H9 (cell line): ENCODE results near the gene CALCR. TPM values are rescaled to one million over a fixed set of nuclear protein-coding genes. Genes with fewer than 3 reads are reported as not detected.

Source experiments
- DNase-seq: peaks from one replicate; pipeline ENCODE4 v3.0.0-alpha.2; 2017
- H2AFZ ChIP-seq: one replicate; pipeline ENCODE4 v1.6.1; 2013; ENCODE audit warnings: mild to moderate bottlenecking, low read length, control low read depth, moderate library complexity
- H2AK5ac ChIP-seq: 2 replicates; pipeline ENCODE4 v1.6.1; 2013; ENCODE audit warnings: low read length, control low read depth, mixed read lengths; ENCODE audit not compliant: insufficient read length
- H2BK120ac ChIP-seq: one replicate; pipeline ENCODE4 v1.6.1; 2013; ENCODE audit warnings: low read depth, mild to moderate bottlenecking, low read length, control low read depth, inconsistent platforms; ENCODE audit not compliant: poor library complexity, severe bottlenecking
- H2BK12ac ChIP-seq: 2 replicates; pipeline ENCODE4 v1.6.1; 2013; ENCODE audit warnings: low read length, control low read depth, mixed read lengths, low read depth; ENCODE audit not compliant: insufficient read length
- H2BK15ac ChIP-seq: 2 replicates; pipeline ENCODE4 v1.6.1; 2013; ENCODE audit warnings: low read depth, low read length, control low read depth
- H2BK20ac ChIP-seq: one replicate; pipeline ENCODE4 v1.6.1; 2013; ENCODE audit warnings: low read depth, mild to moderate bottlenecking, low read length, control low read depth, inconsistent platforms; ENCODE audit not compliant: poor library complexity, severe bottlenecking
- H2BK5ac ChIP-seq: 2 replicates; pipeline ENCODE4 v1.6.1; 2013; ENCODE audit warnings: low read length, control low read depth, mixed read lengths; ENCODE audit not compliant: insufficient read length
- H3K14ac ChIP-seq: 2 replicates; pipeline ENCODE4 v1.6.1; 2013; ENCODE audit warnings: low read length, control low read depth; ENCODE audit not compliant: insufficient read depth
- H3K18ac ChIP-seq: 2 replicates; pipeline ENCODE4 v1.6.1; 2013; ENCODE audit warnings: low read depth, mild to moderate bottlenecking, mixed read lengths, low read length, control low read depth; ENCODE audit not compliant: insufficient read length
- H3K23ac ChIP-seq: 2 replicates; pipeline ENCODE4 v1.6.1; 2013; ENCODE audit warnings: low read length, control low read depth, mixed read lengths, low read depth; ENCODE audit not compliant: insufficient read length
- H3K23me2 ChIP-seq: 2 replicates; pipeline ENCODE4 v1.6.1; 2013; ENCODE audit warnings: low read depth, mild to moderate bottlenecking, mixed read lengths, low read length, control low read depth; ENCODE audit not compliant: insufficient read length, poor library complexity, severe bottlenecking
- H3K27ac ChIP-seq: 2 replicates; pipeline ENCODE4 v1.5.1; 2013; ENCODE audit warnings: low read length, control low read depth, mixed read lengths, low read depth; ENCODE audit not compliant: insufficient read length
- H3K27me3 ChIP-seq: 2 replicates; pipeline ENCODE4 v1.6.1; 2013; ENCODE audit warnings: low read length, control low read depth, inconsistent platforms; ENCODE audit not compliant: insufficient read depth
- H3K4ac ChIP-seq: 2 replicates; pipeline ENCODE4 v1.6.1; 2013; ENCODE audit warnings: low read depth, mild to moderate bottlenecking, control low read depth, inconsistent platforms, low read length, moderate library complexity
- H3K4me1 ChIP-seq: 2 replicates; pipeline ENCODE4 v1.6.1; 2013; ENCODE audit warnings: low read length, control low read depth, inconsistent platforms; ENCODE audit not compliant: insufficient read depth
- H3K4me2 ChIP-seq: 2 replicates; pipeline ENCODE4 v1.6.1; 2013; ENCODE audit warnings: low read length, control low read depth, mixed read lengths; ENCODE audit not compliant: insufficient read length, insufficient read depth
- H3K56ac ChIP-seq: 2 replicates; pipeline ENCODE4 v1.6.1; 2013; ENCODE audit warnings: low read depth, mild to moderate bottlenecking, mixed read lengths, low read length, control low read depth; ENCODE audit not compliant: insufficient read length
- H3K79me1 ChIP-seq: 2 replicates; pipeline ENCODE4 v1.6.1; 2013; ENCODE audit warnings: low read depth, mild to moderate bottlenecking, moderate library complexity, low read length, control low read depth, inconsistent platforms; ENCODE audit not compliant: insufficient read depth, poor library complexity, severe bottlenecking
- H3K79me2 ChIP-seq: 2 replicates; pipeline ENCODE4 v1.6.1; 2013; ENCODE audit warnings: low read length, control low read depth, inconsistent platforms; ENCODE audit not compliant: insufficient read depth
- H3K9ac ChIP-seq: 2 replicates; pipeline ENCODE4 v1.6.1; 2013; ENCODE audit warnings: low read length, control low read depth, mixed read lengths; ENCODE audit not compliant: insufficient read length; ENCODE audit errors: extremely low read depth
- H3K9me3 ChIP-seq: one replicate; pipeline ENCODE4 v1.6.1; 2013; ENCODE audit warnings: low read depth, low read length, inconsistent platforms; ENCODE audit not compliant: control insufficient read depth
- H3T11ph ChIP-seq: one replicate; pipeline ENCODE4 v1.6.1; 2013; ENCODE audit warnings: mild to moderate bottlenecking, low read length, control low read depth, inconsistent platforms
- H4K20me1 ChIP-seq: one replicate; pipeline ENCODE4 v1.6.1; 2013; ENCODE audit not compliant: control insufficient read depth, insufficient read length, insufficient read depth
- H4K5ac ChIP-seq: 2 replicates; pipeline ENCODE4 v1.6.1; 2013; ENCODE audit warnings: low read depth, mild to moderate bottlenecking, mixed read lengths, low read length, control low read depth; ENCODE audit not compliant: insufficient read length
- H4K8ac ChIP-seq: replicated peaks from 2 replicates; pipeline ENCODE4 v1.6.1; 2013; ENCODE audit warnings: low read length, control low read depth, mixed read lengths, low read depth; ENCODE audit not compliant: insufficient read length
- H4K91ac ChIP-seq: 2 replicates; pipeline ENCODE4 v1.6.1; 2013; ENCODE audit warnings: low read depth, mild to moderate bottlenecking, moderate library complexity, mixed read lengths, low read length, control low read depth; ENCODE audit not compliant: insufficient read length
- H3K27ac Mint-ChIP-seq, 3 experiments: 2 replicates in 2 of 3; 3 replicates in 1 of 3; pipeline ENCODE4 v1.8.0; 2020 to 2021; ENCODE audit warnings: mixed read lengths in 3 of 3, mild to moderate bottlenecking in 1 of 3, moderate library complexity in 1 of 3
- H3K27me3 Mint-ChIP-seq: 2 replicates; pipeline ENCODE4 v1.8.0; 2021; ENCODE audit warnings: low read depth, mild to moderate bottlenecking, moderate library complexity, mixed read lengths
- H3K36me3 Mint-ChIP-seq, 3 experiments: 2 replicates in 2 of 3; 3 replicates in 1 of 3; pipeline ENCODE4 v1.8.0; 2020 to 2021; ENCODE audit warnings: low read depth in 3 of 3, mixed read lengths in 3 of 3; ENCODE audit not compliant: insufficient read depth in 1 of 3
- H3K4me1 Mint-ChIP-seq, 2 experiments: 2 replicates each; pipeline ENCODE4 v1.8.0; 2020; ENCODE audit warnings: mixed read lengths in 2 of 2
- H3K4me3 Mint-ChIP-seq, 2 experiments: 2 replicates in 1 of 2; 3 replicates in 1 of 2; pipeline ENCODE4 v1.8.0; 2020 to 2021; ENCODE audit warnings: mild to moderate bottlenecking in 2 of 2, mixed read lengths in 2 of 2, moderate library complexity in 1 of 2
- H3K9me3 Mint-ChIP-seq, 2 experiments: 2 replicates in 1 of 2; 3 replicates in 1 of 2; pipeline ENCODE4 v1.8.0; 2020; ENCODE audit warnings: mild to moderate bottlenecking in 2 of 2, mixed read lengths in 2 of 2, moderate library complexity in 1 of 2
- CTCF ChIP-seq: fragments of 200-600 bp; sonication (generic); conservative IDR thresholded peaks from 3 replicates; pipeline ENCODE4 v1.8.0; 2021; ENCODE audit warnings: antibody characterized with exemption, mild to moderate bottlenecking
- WGBS: extraction: QIAGEN DNeasy Blood & Tissue Kit; methylation state at CpG from one replicate; pipeline ENCODE4 v1.1.7; 2013; ENCODE audit warnings: missing lambda C conversion rate, low lambda C conversion rate, mixed read lengths; ENCODE audit not compliant: insufficient read length; ENCODE audit errors: extremely low coverage; 5-methylcytosine and 5-hydroxymethylcytosine counted together
- total RNA-seq: library from RNA; stranded (reverse); gene quantifications from 2 replicates; pipeline ENCODE4 v1.2.1, GENCODE V29; 2021

The CALCR gene
- total RNA-seq, 1 experiment from 2014 or later = 0.52 TPM

DNA sequence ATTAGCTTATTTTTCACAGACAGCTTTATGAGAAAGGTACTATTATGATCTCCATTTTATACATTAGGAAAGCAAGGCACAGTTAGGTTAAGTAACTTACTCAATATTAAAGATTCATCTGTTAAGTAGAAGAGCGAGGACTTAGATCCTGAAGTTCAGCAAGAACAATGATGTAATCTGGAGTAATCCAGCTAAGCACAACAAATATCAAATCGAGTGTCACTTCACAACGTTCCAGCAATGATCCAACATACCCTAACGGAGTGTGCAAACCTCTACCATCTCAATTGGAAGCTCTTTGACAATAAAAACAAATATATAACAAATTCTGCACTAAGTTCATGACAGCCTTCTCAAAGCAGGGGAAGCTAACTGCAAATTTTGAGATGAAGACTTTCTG lies 121.3 kb downstream of the CALCR start:
- DNase-seq = no peak
- no peak overlapping the region for H3K23ac ChIP-seq

More for the DNA sequence above, 121.3 kb downstream of the CALCR start:
- Histone ChIP-seq H2BK5ac (no peak overlapping the region), H2AK5ac (no peak overlapping the region), H3K4me2 (no peak overlapping the region), H3K4ac (no peak overlapping the region), H3K27me3 (no peaks in the 10 kb centered on the region), H2BK120ac (no peak overlapping the region), H2BK15ac (no peak overlapping the region), H3K14ac (no peak overlapping the region), H4K5ac (no peak overlapping the region), H3K9ac (no peak overlapping the region), H4K91ac (no peak overlapping the region), H2AFZ (no peak overlapping the region), H4K20me1 (no peaks in the 10 kb centered on the region), H2BK20ac (no peak overlapping the region), H3K23me2 (no peaks in the 10 kb centered on the region), H3T11ph (no peak overlapping the region), H4K8ac (no peak overlapping the region), H3K79me1 (no peaks in the 10 kb centered on the region), H3K9me3 (no peaks in the 10 kb centered on the region), H2BK12ac (no peak overlapping the region), H3K27ac (no peak overlapping the region), H3K18ac (no peak overlapping the region), H3K56ac (no peak overlapping the region), H3K79me2 (no peaks in the 10 kb centered on the region), H3K4me1 (no peaks in the 10 kb centered on the region)
- H3K4me3 Mint-ChIP-seq = no peak overlapping the region
- H3K27ac Mint-ChIP-seq = no peak overlapping the region
- WGBS = no CpG with 5 or more reads among the region's 4 CpGs
- H3K36me3 Mint-ChIP-seq = no peaks in the 10 kb centered on the region
- TF ChIP-seq CTCF = no peak
- peaks cover 0 to 2% of the 10 kb centered on the region in 2 experiments; a peak in 1 of 4 replicates for H3K4me1 Mint-ChIP-seq
- no peaks in the 10 kb centered on the region for H3K9me3 Mint-ChIP-seq
- no peaks in the 10 kb centered on the region for H3K27me3 Mint-ChIP-seq
